ENCODE data around the gene NR3C2. TPM values are rescaled to one million over a fixed set of nuclear protein-coding genes. Genes with fewer than 3 reads are reported as not detected.

The NR3C2 gene
- total RNA-seq, 2 donors from 2014 or later = 0.44 to 0.82 TPM

GRCh38 chr4:148453833-148454232, 11.6 kb upstream of the NR3C2 start:
- H3K9me3 Mint-ChIP-seq = no peaks in the 10 kb centered on the region
- H3K27me3 ChIP-seq (ENCODE audit: control insufficient read depth, insufficient read depth, low read length, poor library complexity, severe bottlenecking) = peaks cover 12% of the 10 kb centered on the region
- no peaks in the 10 kb centered on the region for H3K9me3 ChIP-seq (ENCODE audit: control insufficient read depth, low read length)
- H3K4me3 Mint-ChIP-seq = no peak overlapping the region
- H3K27me3 Mint-ChIP-seq (ENCODE audit: insufficient read depth) = peaks cover 8% of the 10 kb centered on the region
- H3K27ac Mint-ChIP-seq = no peak overlapping the region
- H3K36me3 ChIP-seq (ENCODE audit: control insufficient read depth, insufficient read depth, low read length) = no peaks in the 10 kb centered on the region
- WGBS, 2 experiments (ENCODE audit: insufficient coverage in 1 of 2, insufficient read length in 1 of 2) = 82 to 92% methylated on average over 2 to 3 of the region's 4 CpGs
- H3K4me3 ChIP-seq (ENCODE audit: low read length) = no peak overlapping the region
- no peak for DNase-seq
- no peaks in the 10 kb centered on the region for H3K36me3 Mint-ChIP-seq (ENCODE audit: low read depth)
- no peak overlapping the region for H3K9ac ChIP-seq (ENCODE audit: extremely low read depth, low read length, poor library complexity, severe bottlenecking)
- H3K27ac ChIP-seq (ENCODE audit: low read depth, low read length) = no peak overlapping the region
- no peaks in the 10 kb centered on the region for H3K4me1 ChIP-seq (ENCODE audit: control insufficient read depth, insufficient read depth, low read length)
- TF ChIP-seq CTCF (conservative IDR thresholded peaks at IDR 0.05) = no peak
- H3K4me1 Mint-ChIP-seq = no peaks in the 10 kb centered on the region

GRCh38 chr4:148452970-148453369, 10.8 kb upstream of the NR3C2 start:
- Histone ChIP-seq H3K4me1 (ENCODE audit: control insufficient read depth, insufficient read depth, low read length) (no peaks in the 10 kb centered on the region), H3K9ac (ENCODE audit: extremely low read depth, low read length, poor library complexity, severe bottlenecking) (no peak overlapping the region), H3K4me3 (ENCODE audit: low read length) (no peak overlapping the region), H3K9me3 (ENCODE audit: control insufficient read depth, low read length) (no peaks in the 10 kb centered on the region), H3K36me3 (ENCODE audit: control insufficient read depth, insufficient read depth, low read length) (no peaks in the 10 kb centered on the region), H3K27me3 (ENCODE audit: control insufficient read depth, insufficient read depth, low read length, poor library complexity, severe bottlenecking) (peaks cover 21% of the 10 kb centered on the region), H3K27ac (ENCODE audit: low read depth, low read length) (no peak overlapping the region)
- Mint-ChIP-seq H3K27me3 (ENCODE audit: insufficient read depth) (peaks cover 15% of the 10 kb centered on the region), H3K4me1 (no peaks in the 10 kb centered on the region), H3K36me3 (ENCODE audit: low read depth) (no peaks in the 10 kb centered on the region), H3K27ac (no peak overlapping the region), H3K9me3 (no peaks in the 10 kb centered on the region), H3K4me3 (no peak overlapping the region)
- no peak for DNase-seq
- 100% methylated on average over 1 of the region's 1 CpG; no CpG with 5 or more reads in 1 of the 2 experiments for WGBS, 2 experiments (ENCODE audit: insufficient coverage in 1 of 2, insufficient read length in 1 of 2)
- TF ChIP-seq CTCF (conservative IDR thresholded peaks at IDR 0.05) = no peak

GRCh38 chr4:148449921-148450320, 7.7 kb upstream of the NR3C2 start:
- Histone ChIP-seq H3K36me3 (ENCODE audit: control insufficient read depth, insufficient read depth, low read length) (no peaks in the 10 kb centered on the region), H3K27ac (ENCODE audit: low read depth, low read length) (no peak overlapping the region), H3K9ac (ENCODE audit: extremely low read depth, low read length, poor library complexity, severe bottlenecking) (no peak overlapping the region), H3K9me3 (ENCODE audit: control insufficient read depth, low read length) (no peaks in the 10 kb centered on the region), H3K4me3 (ENCODE audit: low read length) (no peak overlapping the region), H3K4me1 (ENCODE audit: control insufficient read depth, insufficient read depth, low read length) (no peaks in the 10 kb centered on the region), H3K27me3 (ENCODE audit: control insufficient read depth, insufficient read depth, low read length, poor library complexity, severe bottlenecking) (peaks cover 46% of the 10 kb centered on the region)
- H3K27ac Mint-ChIP-seq = no peak overlapping the region
- DNase-seq = no peak
- H3K9me3 Mint-ChIP-seq = no peaks in the 10 kb centered on the region
- no peaks in the 10 kb centered on the region for H3K36me3 Mint-ChIP-seq (ENCODE audit: low read depth)
- H3K4me3 Mint-ChIP-seq = no peak overlapping the region
- 91% methylated on average over 1 of the region's 2 CpGs; no CpG with 5 or more reads in 1 of the 2 experiments for whole genome bisulfite sequencing, 2 experiments (ENCODE audit: insufficient coverage in 1 of 2, insufficient read length in 1 of 2)
- TF ChIP-seq CTCF (conservative IDR thresholded peaks at IDR 0.05) = no peak
- H3K4me1 Mint-ChIP-seq = peaks cover 3% of the 10 kb centered on the region
- H3K27me3 Mint-ChIP-seq (ENCODE audit: insufficient read depth) = peaks cover 39% of the 10 kb centered on the region
